Pancreas (tissue), 10 donors: ENCODE results near the gene P4HA1. TPM values are rescaled to one million over a fixed set of nuclear protein-coding genes. Genes with fewer than 3 reads are reported as not detected.

Experiments used
- ATAC-seq, 4 donors: fragments of 200-7000 bp; cut with Tn5 transposase; one replicate each; pipeline versions ENCODE4 v1.8.0 to v1.9.1; 2020; ENCODE audit warnings: mild to moderate bottlenecking in 4 of 4, moderate library complexity in 4 of 4
- DNase-seq, 6 donors: peaks; one replicate each; pipeline ENCODE4 v3.0.0-alpha.2; 2020
- FAIRE-seq: peaks from 2 replicates; lab custom pipeline; 2012; peaks lifted over from hg19 to GRCh38; lab: Jason Lieb, UNC
- H3K27ac ChIP-seq, 4 donors: fragments of 200-600 bp; sonication (generic); 1 replicate in 3 of 4; 2 replicates in 1 of 4; pipeline versions ENCODE4 v1.5.0 to v1.8.0; 2020
- H3K27me3 ChIP-seq, 4 donors: fragments of 200-600 bp; one replicate each; pipeline ENCODE4 v1.8.0; 2021
- H3K36me3 ChIP-seq, 3 donors: fragments of 200-600 bp; sonication (generic) in 1 of 3; one replicate each; pipeline versions ENCODE4 v1.5.0 to v1.8.0; 2020 to 2021
- H3K4me1 ChIP-seq, 3 donors: fragments of 200-600 bp; one replicate each; pipeline ENCODE4 v1.8.0; 2021
- H3K4me3 ChIP-seq, 4 donors: fragments of 200-600 bp; sonication (generic) in 2 of 4; one replicate each; pipeline versions ENCODE4 v1.5.0 to v1.8.0; 2020 to 2021
- H3K9me3 ChIP-seq, 4 donors: fragments of 200-600 bp; one replicate each; pipeline ENCODE4 v1.8.0; 2021
- WGBS, 2 donors: extraction: QIAGEN DNeasy Blood & Tissue Kit; methylation state at CpG; one replicate each; pipeline ENCODE4 v1.1.7; 2013; 5-methylcytosine and 5-hydroxymethylcytosine counted together
- intact Hi-C, 3 donors: fragments of 100-400 bp; cut with DNase I; formaldehyde crosslinking; loops; one replicate each; pipeline versions ENCODE4 v1.11.1 to v1.14.2; 2022
- polyA plus RNA-seq, 2 donors: library from polyadenylated mRNA; stranded (reverse); fragments of 200-250 nt; gene quantifications; one replicate each; pipeline ENCODE4 v1.2.3, GENCODE V29; 2013
- total RNA-seq, 6 donors: library from RNA; stranded (reverse); fragmentation: NEBNext Ultra II Directional in 4 of 6; extraction: Animal tissue kit (Norgen Biotek cat#: 25700) in 4 of 6; gene quantifications; one replicate each; pipeline versions ENCODE4 v1.2.1 to v1.2.4, GENCODE V29; 2021 to 2023
- TF ChIP-seq, protein P1 (sequence below), 4 donors: fragments of 200-600 bp; sonication (generic) in 3 of 4; IDR thresholded peaks; one replicate each; pipeline versions ENCODE4 v1.5.0 to v1.8.0; 2021; ENCODE audit warnings: antibody characterized with exemption in 4 of 4
- donor health status: healthy with polysubstance abuse.
- donor health status: DM: no; HTN: no; CAD: no; lungs with moderate emphysema.
- donor health status: DM: no; HTN: no; CAD: no.
- donor health status: control.
- donor health status: control.
- donor health status: Bipolar disorder and iron deficiency.
- donor health status: DM: yes; HTN: yes; CAD: no.
- donor health status: DM: no; HTN: no; CAD: no.
- donor health status: DM: no; HTN: no; CAD: no.
- donor health status: DM: yes; HTN: yes; CAD: no.

Gene P4HA1
- total and polyA plus RNA-seq, 8 donors = 3.8 to 26.1 (median 9.3) TPM

DNA sequence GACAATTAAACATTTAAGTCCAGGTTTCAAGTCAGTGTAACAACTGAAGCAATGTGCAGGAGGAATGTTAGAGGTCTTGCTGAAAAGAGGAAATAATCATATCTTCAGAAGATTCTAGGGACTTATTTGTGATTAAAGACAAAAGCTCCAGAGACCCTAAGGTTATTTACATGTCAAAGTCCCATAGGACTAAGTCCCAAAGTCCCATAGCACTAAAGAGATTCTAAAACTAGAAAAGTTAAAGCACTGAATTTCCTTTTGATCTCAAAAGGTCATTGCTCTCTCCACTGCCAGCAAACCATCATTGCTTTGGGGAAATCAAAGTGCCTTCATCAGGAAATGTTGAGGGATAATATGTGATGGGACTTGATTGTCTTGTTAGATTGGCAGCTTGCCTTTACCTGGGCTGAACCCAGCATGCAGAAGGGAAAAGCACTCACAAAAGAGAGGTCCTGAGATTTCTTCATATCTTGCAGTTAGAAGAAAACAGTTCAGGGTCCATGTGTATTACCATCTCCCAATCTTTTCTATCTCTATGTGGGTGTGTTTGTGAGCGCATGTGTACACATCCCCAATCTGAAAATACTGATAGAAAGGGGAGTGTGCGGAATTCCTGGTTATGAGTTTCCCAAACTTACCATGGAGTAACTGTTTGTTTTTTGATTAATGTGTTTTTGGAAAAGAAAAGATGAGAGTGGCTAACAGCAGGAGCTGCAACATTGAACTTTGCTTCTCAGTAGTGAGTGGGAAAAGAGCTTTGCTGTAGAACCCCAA, 35.4 kb upstream of the P4HA1 start:
- Histone ChIP-seq H3K27me3 (no peaks in the 10 kb centered on the region), H3K9me3 (no peaks in the 10 kb centered on the region), H3K27ac (no peak overlapping the region), H3K4me3 (no peak overlapping the region), H3K4me1 (no peaks in the 10 kb centered on the region), H3K36me3 (peaks cover 0 to 62% (median 32%) of the 10 kb centered on the region in 3 donors)
- intact Hi-C loops = no loop called here
- TF ChIP-seq, protein P1, sequence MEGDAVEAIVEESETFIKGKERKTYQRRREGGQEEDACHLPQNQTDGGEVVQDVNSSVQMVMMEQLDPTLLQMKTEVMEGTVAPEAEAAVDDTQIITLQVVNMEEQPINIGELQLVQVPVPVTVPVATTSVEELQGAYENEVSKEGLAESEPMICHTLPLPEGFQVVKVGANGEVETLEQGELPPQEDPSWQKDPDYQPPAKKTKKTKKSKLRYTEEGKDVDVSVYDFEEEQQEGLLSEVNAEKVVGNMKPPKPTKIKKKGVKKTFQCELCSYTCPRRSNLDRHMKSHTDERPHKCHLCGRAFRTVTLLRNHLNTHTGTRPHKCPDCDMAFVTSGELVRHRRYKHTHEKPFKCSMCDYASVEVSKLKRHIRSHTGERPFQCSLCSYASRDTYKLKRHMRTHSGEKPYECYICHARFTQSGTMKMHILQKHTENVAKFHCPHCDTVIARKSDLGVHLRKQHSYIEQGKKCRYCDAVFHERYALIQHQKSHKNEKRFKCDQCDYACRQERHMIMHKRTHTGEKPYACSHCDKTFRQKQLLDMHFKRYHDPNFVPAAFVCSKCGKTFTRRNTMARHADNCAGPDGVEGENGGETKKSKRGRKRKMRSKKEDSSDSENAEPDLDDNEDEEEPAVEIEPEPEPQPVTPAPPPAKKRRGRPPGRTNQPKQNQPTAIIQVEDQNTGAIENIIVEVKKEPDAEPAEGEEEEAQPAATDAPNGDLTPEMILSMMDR (IDR thresholded peaks at IDR 0.05) = no peak
- DNase-seq (no peak), FAIRE-seq (no peak), ATAC-seq (no peak)
- 86 to 91% methylated on average over 2 of the region's 2 CpGs for WGBS, 2 donors

DNA sequence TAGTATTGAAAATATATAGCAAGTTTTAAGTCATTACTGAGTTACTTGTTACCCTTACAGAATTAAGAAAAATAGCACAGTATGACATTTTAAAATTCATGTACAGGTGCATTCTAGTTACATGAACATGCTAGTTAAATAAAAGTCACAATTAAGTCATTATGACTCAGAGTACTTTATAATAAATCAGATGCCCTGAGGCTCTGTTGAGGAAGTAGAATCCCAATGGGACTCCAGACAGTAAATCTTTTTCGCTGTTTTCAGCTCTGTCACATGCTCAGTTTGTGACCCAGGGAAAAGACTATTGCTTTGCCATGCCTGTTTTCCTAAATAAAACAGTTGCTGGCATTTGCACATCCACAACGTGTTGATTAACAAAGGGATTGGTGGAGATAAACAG, 34.6 kb upstream of the P4HA1 start:
- WGBS, 2 donors = 61 to 68% methylated on average over 2 of the region's 2 CpGs
- TF ChIP-seq, protein P1 (IDR thresholded peaks at IDR 0.05) = no peak
- DNase-seq = no peak
- peaks cover 0 to 57% (median 29%) of the 10 kb centered on the region in 3 donors for H3K36me3 ChIP-seq
- intact Hi-C loops = no loop called here
- H3K27me3 ChIP-seq = no peaks in the 10 kb centered on the region
- no peak overlapping the region for H3K27ac ChIP-seq
- H3K4me1 ChIP-seq = no peaks in the 10 kb centered on the region
- H3K4me3 ChIP-seq = no peak overlapping the region
- no peaks in the 10 kb centered on the region for H3K9me3 ChIP-seq
- FAIRE-seq = no peak
- no peak for ATAC-seq

DNA sequence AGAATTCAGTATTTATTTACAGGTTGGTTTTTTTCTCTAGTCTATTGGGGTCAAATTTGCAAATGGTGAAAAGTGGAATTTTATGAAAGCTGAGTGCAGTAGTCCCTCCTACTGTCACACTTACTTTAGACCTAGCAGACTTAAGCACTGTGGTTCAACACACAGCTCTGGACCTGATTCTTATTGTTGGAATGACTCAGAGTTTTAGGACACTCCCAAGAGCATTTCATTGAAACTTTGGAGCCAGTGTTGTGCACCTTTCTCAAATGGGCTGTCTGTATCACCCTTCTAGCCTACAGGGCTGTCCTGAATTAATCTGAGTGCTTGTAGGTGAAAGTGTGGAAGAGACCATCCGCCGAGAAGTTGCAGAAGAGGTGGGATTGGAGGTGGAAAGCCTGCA, 29.7 kb upstream of the P4HA1 start:
- Histone ChIP-seq H3K9me3 (no peaks in the 10 kb centered on the region), H3K4me1 (no peaks in the 10 kb centered on the region), H3K27ac (no peak overlapping the region), H3K4me3 (no peak overlapping the region), H3K27me3 (no peaks in the 10 kb centered on the region), H3K36me3 (peaks cover 0 to 23% (median 7%) of the 10 kb centered on the region in 3 donors)
- intact Hi-C loops = no loop called here
- no peak for ATAC-seq
- FAIRE-seq = no peak
- no peak for DNase-seq
- TF ChIP-seq, protein P1 (IDR thresholded peaks at IDR 0.05) = no peak
- WGBS, 2 donors = 96 to 100% methylated on average over 2 of the region's 2 CpGs

DNA sequence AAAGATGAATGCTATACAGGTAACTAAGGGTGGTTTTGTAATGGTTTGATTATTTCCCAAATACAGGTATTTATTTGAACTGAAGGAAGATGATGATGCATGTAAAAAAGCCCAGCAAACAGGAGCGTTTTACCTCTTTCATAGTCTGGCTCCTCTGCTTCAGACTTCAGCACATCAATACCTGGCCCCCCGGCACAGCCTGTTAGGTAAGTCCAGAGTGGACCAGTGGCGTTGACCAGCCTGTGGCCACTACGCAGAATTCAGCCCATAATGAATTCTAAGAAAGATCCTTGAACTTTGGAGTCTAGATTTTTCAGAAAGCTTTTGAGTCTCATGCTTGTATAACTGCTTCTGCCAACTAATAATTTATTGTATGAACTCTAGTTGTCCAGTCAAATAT, 23.3 kb upstream of the P4HA1 start:
- no peaks in the 10 kb centered on the region for H3K9me3 ChIP-seq
- TF ChIP-seq, protein P1 (IDR thresholded peaks at IDR 0.05) = no peak
- ATAC-seq (no peak), FAIRE-seq (no peak), DNase-seq (no peak)
- H3K4me1 ChIP-seq = no peaks in the 10 kb centered on the region
- intact Hi-C loops = no loop called here
- no peak overlapping the region for H3K4me3 ChIP-seq
- H3K36me3 ChIP-seq = no peaks in the 10 kb centered on the region
- no peak overlapping the region for H3K27ac ChIP-seq
- 71 to 83% methylated on average over 4 of the region's 4 CpGs for WGBS, 2 donors
- H3K27me3 ChIP-seq = no peaks in the 10 kb centered on the region

GRCh38 chr10:73119457-73119856, 22.8 kb upstream of the P4HA1 start:
- ATAC-seq = no peak

More at GRCh38 chr10:73119457-73119856, 22.8 kb upstream of the P4HA1 start:
- intact Hi-C loops = no loop called here
- DNase-seq (no peak), FAIRE-seq (no peak)
- Histone ChIP-seq H3K36me3 (no peaks in the 10 kb centered on the region), H3K9me3 (no peaks in the 10 kb centered on the region), H3K4me3 (no peak overlapping the region), H3K27ac (no peak overlapping the region), H3K4me1 (no peaks in the 10 kb centered on the region), H3K27me3 (no peaks in the 10 kb centered on the region)
- whole genome bisulfite sequencing, 2 donors = 29 to 35% methylated on average over 1 of the region's 1 CpG
- TF ChIP-seq, protein P1 (IDR thresholded peaks at IDR 0.05) = no peak
